ENCODE data around the gene SLC41A3. TPM values are rescaled to one million over a fixed set of nuclear protein-coding genes. Genes with fewer than 3 reads are reported as not detected.

SLC41A3 gene
- total RNA-seq, 3 donors from 2014 or later: 23.0 to 33.9 (median 31.2) TPM

DNA sequence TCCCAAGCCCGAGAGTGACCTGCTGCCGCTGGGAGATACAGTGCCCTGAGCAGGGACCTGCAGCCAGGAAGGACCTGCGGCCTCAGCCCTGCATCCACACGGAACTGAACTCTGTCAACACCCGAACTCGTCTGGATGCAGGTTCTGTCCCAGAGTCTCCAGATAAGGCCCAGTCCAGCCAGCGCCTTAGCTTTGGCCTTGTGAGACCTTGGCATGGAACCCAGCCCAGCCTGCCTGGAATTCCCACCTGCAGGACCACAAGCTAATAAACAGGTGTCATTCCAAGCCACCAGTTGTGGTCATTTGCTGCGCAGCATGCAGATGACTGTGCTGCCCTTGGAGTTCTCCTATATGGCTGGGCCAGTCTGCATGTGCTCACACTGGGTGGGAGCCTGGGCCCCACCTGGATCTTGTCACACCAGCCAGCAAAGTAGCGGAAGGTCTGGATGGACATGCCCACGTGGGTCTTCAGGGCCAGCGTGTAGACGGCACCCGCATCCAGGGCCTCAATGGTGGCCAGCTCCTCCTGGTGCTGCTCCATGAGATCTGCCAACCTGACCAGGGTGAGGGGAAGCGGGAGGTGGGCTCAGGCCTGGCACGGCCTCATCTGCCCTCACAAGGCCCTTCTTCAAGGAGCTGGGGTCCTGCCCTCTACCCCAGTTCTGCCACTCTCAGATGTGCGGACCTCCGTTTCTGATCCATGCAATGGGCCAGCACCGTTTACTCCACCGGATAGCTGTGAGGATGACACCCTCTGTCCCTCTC lies 47.2 kb upstream of the SLC41A3 start:
- Histone ChIP-seq H3K36me3 (ENCODE audit: low read depth) (no peaks in the 10 kb centered on the region), H3K9me3 (no peaks in the 10 kb centered on the region), H3K4me3 (no peak overlapping the region), H3K4me1 (ENCODE audit: low read depth) (no peaks in the 10 kb centered on the region)
- ATAC-seq (no peak), DNase-seq (peak in 2 of 3 donors; percentile 18 to 29)
- TF ChIP-seq, protein P1, sequence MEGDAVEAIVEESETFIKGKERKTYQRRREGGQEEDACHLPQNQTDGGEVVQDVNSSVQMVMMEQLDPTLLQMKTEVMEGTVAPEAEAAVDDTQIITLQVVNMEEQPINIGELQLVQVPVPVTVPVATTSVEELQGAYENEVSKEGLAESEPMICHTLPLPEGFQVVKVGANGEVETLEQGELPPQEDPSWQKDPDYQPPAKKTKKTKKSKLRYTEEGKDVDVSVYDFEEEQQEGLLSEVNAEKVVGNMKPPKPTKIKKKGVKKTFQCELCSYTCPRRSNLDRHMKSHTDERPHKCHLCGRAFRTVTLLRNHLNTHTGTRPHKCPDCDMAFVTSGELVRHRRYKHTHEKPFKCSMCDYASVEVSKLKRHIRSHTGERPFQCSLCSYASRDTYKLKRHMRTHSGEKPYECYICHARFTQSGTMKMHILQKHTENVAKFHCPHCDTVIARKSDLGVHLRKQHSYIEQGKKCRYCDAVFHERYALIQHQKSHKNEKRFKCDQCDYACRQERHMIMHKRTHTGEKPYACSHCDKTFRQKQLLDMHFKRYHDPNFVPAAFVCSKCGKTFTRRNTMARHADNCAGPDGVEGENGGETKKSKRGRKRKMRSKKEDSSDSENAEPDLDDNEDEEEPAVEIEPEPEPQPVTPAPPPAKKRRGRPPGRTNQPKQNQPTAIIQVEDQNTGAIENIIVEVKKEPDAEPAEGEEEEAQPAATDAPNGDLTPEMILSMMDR (IDR thresholded peaks at IDR 0.05): no peak
- intact Hi-C loops (cut with DNase I, micrococcal nuclease): loop anchor here (10.0 kb wide), 2 partner anchors 64 to 264 kb away; partner anchors contain the start of gene CFAP100 (in 1 of the 2)

DNA sequence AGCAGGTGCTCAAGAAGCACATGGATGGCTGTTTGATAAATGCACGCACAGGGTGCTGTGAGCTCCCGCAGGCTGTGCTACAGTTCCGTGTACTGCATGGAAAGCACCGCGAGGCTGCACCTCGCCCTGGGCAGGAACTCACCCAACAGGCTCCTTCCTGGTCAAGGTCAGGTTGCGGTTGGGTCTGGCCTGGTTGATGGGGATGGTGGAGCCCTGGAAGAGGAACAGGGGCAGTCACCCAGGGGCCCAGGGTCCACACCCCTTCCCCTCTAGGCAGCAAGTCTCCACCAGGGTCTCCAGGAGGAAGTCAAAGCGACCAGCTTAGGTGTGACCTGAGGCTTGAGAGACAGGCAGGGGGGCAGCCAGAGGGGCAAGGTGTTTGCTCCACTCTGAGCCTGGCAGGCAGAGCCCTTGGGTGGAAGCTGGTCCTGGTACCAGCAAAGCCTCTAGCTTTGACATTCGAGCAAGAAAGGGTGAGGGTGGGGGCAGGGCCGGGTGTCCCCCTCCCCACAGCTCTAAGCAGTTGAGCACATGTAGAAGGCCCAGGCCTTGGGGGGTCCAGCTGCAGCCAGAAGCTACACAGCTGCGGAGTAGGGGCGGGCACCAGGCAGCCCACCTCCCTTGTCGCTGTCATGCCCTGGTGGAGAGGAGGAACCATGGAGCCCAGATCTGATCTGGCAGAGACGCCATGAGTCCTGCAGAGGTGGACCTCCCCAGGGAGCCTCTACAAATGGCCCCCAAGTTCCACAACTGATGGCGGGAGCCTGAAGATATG lies 46.3 kb upstream of the SLC41A3 start:
- no peak overlapping the region for H3K4me3 ChIP-seq
- intact Hi-C loops (cut with DNase I, micrococcal nuclease): loop anchor here (10.0 kb wide), 2 partner anchors 65 to 265 kb away; partner anchors contain the start of gene CFAP100 (in 1 of the 2)
- peak; percentile 35 to 52 (median 46) for DNase-seq
- ATAC-seq: peak; percentile 65
- H3K9me3 ChIP-seq: no peaks in the 10 kb centered on the region
- H3K4me1 ChIP-seq (ENCODE audit: low read depth): no peaks in the 10 kb centered on the region
- H3K36me3 ChIP-seq (ENCODE audit: low read depth): no peaks in the 10 kb centered on the region
- TF ChIP-seq, protein P1 (IDR thresholded peaks at IDR 0.05): no peak

DNA sequence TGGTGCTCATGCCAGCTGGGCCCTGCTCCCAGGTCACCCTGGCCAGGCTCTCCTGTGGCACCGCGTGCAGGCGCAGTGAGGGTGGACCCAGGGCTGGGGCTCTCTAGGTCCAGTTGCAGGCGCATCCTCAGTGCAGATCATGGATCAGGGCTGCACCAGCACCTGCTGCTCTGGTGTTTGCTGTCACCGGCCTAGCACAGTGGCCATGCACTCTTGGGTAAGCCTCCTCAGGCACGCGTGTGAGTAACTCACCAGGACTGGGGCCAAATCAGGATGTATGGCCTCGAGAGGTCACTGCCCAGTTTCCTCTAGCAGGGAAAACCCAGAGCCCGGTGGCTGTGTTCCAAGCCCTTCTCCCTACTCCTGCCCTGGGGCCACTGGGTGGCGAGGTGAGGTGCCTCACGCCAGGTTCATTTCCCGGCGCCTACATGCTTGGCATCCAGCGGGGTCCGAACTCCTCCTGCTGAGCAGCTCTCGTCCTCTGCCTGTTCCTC lies 45.5 kb upstream of the SLC41A3 start:
- peak; percentile 14 to 43 (median 20) for DNase-seq
- Histone ChIP-seq H3K36me3 (ENCODE audit: low read depth) (no peaks in the 10 kb centered on the region), H3K4me3 (no peak overlapping the region), H3K4me1 (ENCODE audit: low read depth) (no peaks in the 10 kb centered on the region), H3K9me3 (no peaks in the 10 kb centered on the region)
- intact Hi-C loops (cut with DNase I, micrococcal nuclease): no loop called here
- ATAC-seq: peak; percentile 3
- TF ChIP-seq, protein P1 (IDR thresholded peaks at IDR 0.05): no peak

DNA sequence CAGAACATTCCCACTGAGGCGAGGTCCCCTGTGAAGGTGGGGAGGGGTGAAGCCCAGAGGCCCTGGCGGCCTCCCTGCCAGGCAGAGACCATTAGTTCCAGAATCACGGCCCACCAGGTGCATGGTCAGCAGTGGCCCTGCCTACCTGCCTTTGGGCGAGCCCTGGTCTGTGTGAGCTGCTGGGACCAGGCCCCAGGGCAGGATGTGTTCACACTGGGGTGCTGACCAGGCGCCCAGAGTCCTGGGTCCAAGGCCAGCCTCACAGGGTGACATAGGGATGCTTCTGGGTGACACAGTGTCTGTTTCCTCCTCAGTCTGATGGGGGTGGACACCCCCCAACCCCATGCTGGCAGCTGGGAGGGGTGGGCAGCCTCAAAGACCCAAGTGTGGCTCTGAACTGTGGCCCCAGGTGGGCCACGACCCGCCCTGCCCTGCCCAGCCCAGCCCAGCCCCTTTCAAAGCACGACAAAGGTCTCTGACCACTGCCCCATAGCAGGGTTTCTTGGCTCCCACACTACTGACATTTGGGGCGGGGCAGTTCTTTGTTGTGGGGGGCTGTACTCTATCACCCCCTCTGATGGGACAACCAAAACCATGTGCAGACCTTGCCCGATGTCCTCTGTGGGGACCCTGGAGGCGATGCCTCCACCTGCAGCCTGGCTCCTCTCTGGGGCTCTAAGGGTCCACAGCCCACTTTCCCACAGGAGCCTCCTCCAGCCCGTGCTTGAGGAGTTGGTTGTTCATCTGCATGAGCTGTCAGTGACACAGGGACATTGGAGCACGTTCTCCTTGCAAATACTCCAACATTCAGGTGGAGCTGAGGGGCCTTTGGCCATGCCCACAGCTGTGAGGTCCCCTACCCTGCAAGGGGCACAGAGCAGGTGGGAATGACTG lies 44.8 kb upstream of the SLC41A3 start:
- ATAC-seq (no peak), DNase-seq (peak in 2 of 3 donors; percentile 12 to 25)
- intact Hi-C loops (cut with DNase I, micrococcal nuclease): no loop called here
- Histone ChIP-seq H3K4me1 (ENCODE audit: low read depth) (no peaks in the 10 kb centered on the region), H3K4me3 (no peak overlapping the region), H3K9me3 (no peaks in the 10 kb centered on the region), H3K36me3 (ENCODE audit: low read depth) (no peaks in the 10 kb centered on the region)
- TF ChIP-seq, protein P1 (IDR thresholded peaks at IDR 0.05): no peak

DNA sequence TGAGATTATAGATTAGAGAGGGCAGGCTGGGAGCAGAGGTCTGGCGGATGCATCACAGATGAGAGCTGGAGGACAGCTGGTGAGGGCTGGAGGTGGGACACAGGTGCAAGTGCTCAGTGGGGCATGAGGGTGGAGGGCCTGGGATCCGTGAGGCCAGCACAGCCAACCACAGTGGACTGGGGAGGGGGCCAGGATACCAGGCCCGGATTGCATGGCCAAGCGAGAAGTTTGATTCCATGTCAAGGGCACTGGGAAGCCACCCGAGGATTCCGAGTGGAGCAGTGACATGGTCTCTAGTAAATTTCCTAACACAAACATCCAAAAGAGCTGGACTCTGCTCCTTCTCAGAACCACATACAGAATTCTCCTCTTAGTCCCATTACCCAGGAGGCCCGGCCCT lies 44.0 kb upstream of the SLC41A3 start:
- no peaks in the 10 kb centered on the region for H3K9me3 ChIP-seq
- H3K4me1 ChIP-seq (ENCODE audit: low read depth): no peaks in the 10 kb centered on the region
- no peak overlapping the region for H3K4me3 ChIP-seq
- intact Hi-C loops (cut with DNase I, micrococcal nuclease): no loop called here
- no peak for ATAC-seq
- DNase-seq: peak in 1 of 3 donors; percentile 34
- TF ChIP-seq, protein P1 (IDR thresholded peaks at IDR 0.05): no peak
- no peaks in the 10 kb centered on the region for H3K36me3 ChIP-seq (ENCODE audit: low read depth)

All from mucosa of descending colon (tissue), 3 donors.